H9 (cell line): ENCODE results near the gene S1PR2. TPM values are rescaled to one million over a fixed set of nuclear protein-coding genes. Genes with fewer than 3 reads are reported as not detected.
A peak's percentile ranks its signal among the peaks of the same experiment; 100 is the strongest.

Source experiments
- DNase-seq: peaks from one replicate; pipeline ENCODE4 v3.0.0-alpha.2; 2017
- H2AFZ ChIP-seq: one replicate; pipeline ENCODE4 v1.6.1; 2013; ENCODE audit warnings: mild to moderate bottlenecking, low read length, control low read depth, moderate library complexity
- H2AK5ac ChIP-seq: 2 replicates; pipeline ENCODE4 v1.6.1; 2013; ENCODE audit warnings: low read length, control low read depth, mixed read lengths; ENCODE audit not compliant: insufficient read length
- H2BK120ac ChIP-seq: one replicate; pipeline ENCODE4 v1.6.1; 2013; ENCODE audit warnings: low read depth, mild to moderate bottlenecking, low read length, control low read depth, inconsistent platforms; ENCODE audit not compliant: poor library complexity, severe bottlenecking
- H2BK12ac ChIP-seq: 2 replicates; pipeline ENCODE4 v1.6.1; 2013; ENCODE audit warnings: low read length, control low read depth, mixed read lengths, low read depth; ENCODE audit not compliant: insufficient read length
- H2BK15ac ChIP-seq: 2 replicates; pipeline ENCODE4 v1.6.1; 2013; ENCODE audit warnings: low read depth, low read length, control low read depth
- H2BK20ac ChIP-seq: one replicate; pipeline ENCODE4 v1.6.1; 2013; ENCODE audit warnings: low read depth, mild to moderate bottlenecking, low read length, control low read depth, inconsistent platforms; ENCODE audit not compliant: poor library complexity, severe bottlenecking
- H2BK5ac ChIP-seq: 2 replicates; pipeline ENCODE4 v1.6.1; 2013; ENCODE audit warnings: low read length, control low read depth, mixed read lengths; ENCODE audit not compliant: insufficient read length
- H3K14ac ChIP-seq: 2 replicates; pipeline ENCODE4 v1.6.1; 2013; ENCODE audit warnings: low read length, control low read depth; ENCODE audit not compliant: insufficient read depth
- H3K18ac ChIP-seq: 2 replicates; pipeline ENCODE4 v1.6.1; 2013; ENCODE audit warnings: low read depth, mild to moderate bottlenecking, mixed read lengths, low read length, control low read depth; ENCODE audit not compliant: insufficient read length
- H3K23ac ChIP-seq: 2 replicates; pipeline ENCODE4 v1.6.1; 2013; ENCODE audit warnings: low read length, control low read depth, mixed read lengths, low read depth; ENCODE audit not compliant: insufficient read length
- H3K23me2 ChIP-seq: 2 replicates; pipeline ENCODE4 v1.6.1; 2013; ENCODE audit warnings: low read depth, mild to moderate bottlenecking, mixed read lengths, low read length, control low read depth; ENCODE audit not compliant: insufficient read length, poor library complexity, severe bottlenecking
- H3K27ac ChIP-seq: 2 replicates; pipeline ENCODE4 v1.5.1; 2013; ENCODE audit warnings: low read length, control low read depth, mixed read lengths, low read depth; ENCODE audit not compliant: insufficient read length
- H3K27me3 ChIP-seq: 2 replicates; pipeline ENCODE4 v1.6.1; 2013; ENCODE audit warnings: low read length, control low read depth, inconsistent platforms; ENCODE audit not compliant: insufficient read depth
- H3K4ac ChIP-seq: 2 replicates; pipeline ENCODE4 v1.6.1; 2013; ENCODE audit warnings: low read depth, mild to moderate bottlenecking, control low read depth, inconsistent platforms, low read length, moderate library complexity
- H3K4me1 ChIP-seq: 2 replicates; pipeline ENCODE4 v1.6.1; 2013; ENCODE audit warnings: low read length, control low read depth, inconsistent platforms; ENCODE audit not compliant: insufficient read depth
- H3K4me2 ChIP-seq: 2 replicates; pipeline ENCODE4 v1.6.1; 2013; ENCODE audit warnings: low read length, control low read depth, mixed read lengths; ENCODE audit not compliant: insufficient read length, insufficient read depth
- H3K56ac ChIP-seq: 2 replicates; pipeline ENCODE4 v1.6.1; 2013; ENCODE audit warnings: low read depth, mild to moderate bottlenecking, mixed read lengths, low read length, control low read depth; ENCODE audit not compliant: insufficient read length
- H3K79me1 ChIP-seq: 2 replicates; pipeline ENCODE4 v1.6.1; 2013; ENCODE audit warnings: low read depth, mild to moderate bottlenecking, moderate library complexity, low read length, control low read depth, inconsistent platforms; ENCODE audit not compliant: insufficient read depth, poor library complexity, severe bottlenecking
- H3K79me2 ChIP-seq: 2 replicates; pipeline ENCODE4 v1.6.1; 2013; ENCODE audit warnings: low read length, control low read depth, inconsistent platforms; ENCODE audit not compliant: insufficient read depth
- H3K9ac ChIP-seq: 2 replicates; pipeline ENCODE4 v1.6.1; 2013; ENCODE audit warnings: low read length, control low read depth, mixed read lengths; ENCODE audit not compliant: insufficient read length; ENCODE audit errors: extremely low read depth
- H3K9me3 ChIP-seq: one replicate; pipeline ENCODE4 v1.6.1; 2013; ENCODE audit warnings: low read depth, low read length, inconsistent platforms; ENCODE audit not compliant: control insufficient read depth
- H3T11ph ChIP-seq: one replicate; pipeline ENCODE4 v1.6.1; 2013; ENCODE audit warnings: mild to moderate bottlenecking, low read length, control low read depth, inconsistent platforms
- H4K20me1 ChIP-seq: one replicate; pipeline ENCODE4 v1.6.1; 2013; ENCODE audit not compliant: control insufficient read depth, insufficient read length, insufficient read depth
- H4K5ac ChIP-seq: 2 replicates; pipeline ENCODE4 v1.6.1; 2013; ENCODE audit warnings: low read depth, mild to moderate bottlenecking, mixed read lengths, low read length, control low read depth; ENCODE audit not compliant: insufficient read length
- H4K8ac ChIP-seq: replicated peaks from 2 replicates; pipeline ENCODE4 v1.6.1; 2013; ENCODE audit warnings: low read length, control low read depth, mixed read lengths, low read depth; ENCODE audit not compliant: insufficient read length
- H4K91ac ChIP-seq: 2 replicates; pipeline ENCODE4 v1.6.1; 2013; ENCODE audit warnings: low read depth, mild to moderate bottlenecking, moderate library complexity, mixed read lengths, low read length, control low read depth; ENCODE audit not compliant: insufficient read length
- H3K27ac Mint-ChIP-seq, 3 experiments: 2 replicates in 2 of 3; 3 replicates in 1 of 3; pipeline ENCODE4 v1.8.0; 2020 to 2021; ENCODE audit warnings: mixed read lengths in 3 of 3, mild to moderate bottlenecking in 1 of 3, moderate library complexity in 1 of 3
- H3K27me3 Mint-ChIP-seq: 2 replicates; pipeline ENCODE4 v1.8.0; 2021; ENCODE audit warnings: low read depth, mild to moderate bottlenecking, moderate library complexity, mixed read lengths
- H3K36me3 Mint-ChIP-seq, 3 experiments: 2 replicates in 2 of 3; 3 replicates in 1 of 3; pipeline ENCODE4 v1.8.0; 2020 to 2021; ENCODE audit warnings: low read depth in 3 of 3, mixed read lengths in 3 of 3; ENCODE audit not compliant: insufficient read depth in 1 of 3
- H3K4me1 Mint-ChIP-seq, 2 experiments: 2 replicates each; pipeline ENCODE4 v1.8.0; 2020; ENCODE audit warnings: mixed read lengths in 2 of 2
- H3K4me3 Mint-ChIP-seq, 2 experiments: 2 replicates in 1 of 2; 3 replicates in 1 of 2; pipeline ENCODE4 v1.8.0; 2020 to 2021; ENCODE audit warnings: mild to moderate bottlenecking in 2 of 2, mixed read lengths in 2 of 2, moderate library complexity in 1 of 2
- H3K9me3 Mint-ChIP-seq, 2 experiments: 2 replicates in 1 of 2; 3 replicates in 1 of 2; pipeline ENCODE4 v1.8.0; 2020; ENCODE audit warnings: mild to moderate bottlenecking in 2 of 2, mixed read lengths in 2 of 2, moderate library complexity in 1 of 2
- CTCF ChIP-seq: fragments of 200-600 bp; sonication (generic); conservative IDR thresholded peaks from 3 replicates; pipeline ENCODE4 v1.8.0; 2021; ENCODE audit warnings: antibody characterized with exemption, mild to moderate bottlenecking
- WGBS: extraction: QIAGEN DNeasy Blood & Tissue Kit; methylation state at CpG from one replicate; pipeline ENCODE4 v1.1.7; 2013; ENCODE audit warnings: missing lambda C conversion rate, low lambda C conversion rate, mixed read lengths; ENCODE audit not compliant: insufficient read length; ENCODE audit errors: extremely low coverage; 5-methylcytosine and 5-hydroxymethylcytosine counted together
- total RNA-seq: library from RNA; stranded (reverse); gene quantifications from 2 replicates; pipeline ENCODE4 v1.2.1, GENCODE V29; 2021

The S1PR2 gene
- total RNA-seq, 1 experiment from 2014 or later = 11.5 TPM

GRCh38 chr19:10226021-10226375, 5.1 kb downstream of the S1PR2 start:
- no peaks in the 10 kb centered on the region for H3K27me3 ChIP-seq
- H3K9ac ChIP-seq = no peak overlapping the region
- Mint-ChIP-seq H3K4me1 (peaks cover 8 to 20% of the 10 kb centered on the region in 2 experiments), H3K9me3 (no peaks in the 10 kb centered on the region), H3K27me3 (no peaks in the 10 kb centered on the region; the same call in none of the 2 replicates), H3K4me3 (no peak overlapping the region), H3K27ac (peak overlapping the region in 1 of 3 experiments; percentile 30; a peak in 1 of 7 replicates), H3K36me3 (peaks cover 3 to 13% (median 8%) of the 10 kb centered on the region in 3 experiments; a peak in 6 of 7 replicates)
- no peak overlapping the region for H3K56ac ChIP-seq
- H2BK5ac ChIP-seq = no peak overlapping the region
- no peak overlapping the region for H4K5ac ChIP-seq
- no CpG with 5 or more reads among the region's 6 CpGs for WGBS
- H2BK120ac ChIP-seq = no peak overlapping the region
- no peaks in the 10 kb centered on the region for H4K20me1 ChIP-seq
- no peaks in the 10 kb centered on the region for H3K79me1 ChIP-seq
- H2BK20ac ChIP-seq = no peak overlapping the region
- peaks cover 12% of the 10 kb centered on the region for H3K23me2 ChIP-seq
- no peak overlapping the region for H3K18ac ChIP-seq
- no peak overlapping the region for H4K91ac ChIP-seq
- no peak overlapping the region for H3T11ph ChIP-seq
- H2AK5ac ChIP-seq = no peak overlapping the region
- H4K8ac ChIP-seq = no peak overlapping the region
- no peak for DNase-seq
- H3K14ac ChIP-seq = no peak overlapping the region
- no peak overlapping the region for H3K4ac ChIP-seq
- H3K9me3 ChIP-seq = no peaks in the 10 kb centered on the region
- no peak for TF ChIP-seq CTCF
- H3K23ac ChIP-seq = no peak overlapping the region
- no peak overlapping the region for H3K27ac ChIP-seq
- H3K4me1 ChIP-seq = no peaks in the 10 kb centered on the region
- no peak overlapping the region for H2AFZ ChIP-seq
- H3K79me2 ChIP-seq = no peaks in the 10 kb centered on the region
- H2BK12ac ChIP-seq = no peak overlapping the region
- no peak overlapping the region for H3K4me2 ChIP-seq
- no peak overlapping the region for H2BK15ac ChIP-seq
